ENCODE results near the gene NDUFA5. TPM values are rescaled to one million over a fixed set of nuclear protein-coding genes. Genes with fewer than 3 reads are reported as not detected.
"Not testable (repeated sequence)": the region's sequence is repeated elsewhere in the genome, so short reads cannot be mapped to it uniquely, and the experiment has no call there.

The NDUFA5 gene
- total RNA-seq, 4 donors from 2014 or later: 107 to 129 (median 124) TPM

- peak; percentile 30 to 51 for DNase-seq
- intact Hi-C loops (cut with DNase I); H3K4me1 ChIP-seq; H3K36me3 ChIP-seq; H3K27me3 ChIP-seq; H3K9me3 ChIP-seq: not testable (repeated sequence)
- 2 to 3% methylated on average over 17 to 23 of the region's 33 CpGs for WGBS, 2 donors
- TF ChIP-seq POLR2A (IDR thresholded peaks at IDR 0.05): peak in 1 of 2 donors; percentile 28
- Histone ChIP-seq H3K27ac (peak overlapping the region; percentile 11 to 88 (median 61)), H3K4me3 (replicated peaks in 1 of 3) (peak overlapping the region in 1 of 3 donors; percentile 31)
Observed at GRCh38 chr7:123532788-123533552, 24.6 kb downstream of the NDUFA5 start.

DNA sequence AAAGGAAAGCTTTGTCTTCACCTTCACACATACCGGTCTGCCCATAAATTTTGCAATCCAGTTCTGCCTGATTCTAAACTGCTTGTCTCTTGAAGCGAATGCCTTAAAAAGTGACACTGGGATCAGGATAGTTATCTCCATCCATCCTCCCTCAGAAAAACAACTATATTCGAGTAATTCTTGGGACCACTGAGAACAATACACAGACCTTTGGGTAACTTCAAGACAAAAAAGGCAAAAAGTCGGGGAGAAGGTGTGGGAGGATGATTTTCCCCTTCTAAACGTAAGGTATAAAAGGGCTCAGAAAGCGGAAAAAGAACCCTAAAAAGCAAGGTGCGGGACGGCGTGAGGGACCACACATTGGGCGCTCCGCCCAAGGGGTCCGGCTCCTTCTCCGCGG is 25.3 kb downstream of the NDUFA5 start:
- DNase-seq; H3K4me1 ChIP-seq; H3K27me3 ChIP-seq; intact Hi-C loops (cut with DNase I); H3K36me3 ChIP-seq; H3K9me3 ChIP-seq: not testable (repeated sequence)
- peak overlapping the region in 2 of 3 donors; percentile 51 to 88 for H3K27ac ChIP-seq
- WGBS, 2 donors: 17 to 20% methylated on average over 6 of the region's 14 CpGs
- H3K4me3 ChIP-seq (replicated peaks in 1 of 3): peak overlapping the region in 1 of 3 donors; percentile 31

DNA sequence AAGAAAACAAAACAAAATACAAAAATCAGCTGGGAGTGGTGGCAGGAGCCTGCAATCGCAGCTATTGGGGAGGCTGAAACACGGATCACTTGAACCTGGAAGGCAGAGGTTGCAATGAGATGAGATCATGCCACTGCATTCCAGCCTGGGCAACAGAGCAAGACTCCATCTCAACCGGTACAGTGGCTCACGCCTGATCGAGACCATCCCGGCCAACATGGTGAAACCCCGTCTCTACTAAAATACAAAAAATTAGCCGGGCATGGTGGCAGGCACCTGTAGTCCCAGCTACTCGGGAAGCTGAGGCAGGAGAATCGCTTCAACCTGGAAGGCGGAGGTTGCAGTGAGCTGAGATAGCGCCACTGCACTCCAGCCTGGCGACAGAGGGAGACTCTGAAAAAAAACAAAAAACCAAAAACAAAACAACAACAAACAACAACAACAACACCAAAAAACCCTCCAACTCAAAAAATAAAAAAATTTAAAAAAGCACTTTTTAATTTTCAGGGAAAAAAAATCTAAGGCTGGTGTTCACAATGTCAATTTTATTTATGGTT is 27.5 kb downstream of the NDUFA5 start:
- H3K36me3 ChIP-seq; H3K4me3 ChIP-seq (replicated peaks in 1 of 3); H3K27me3 ChIP-seq; H3K27ac ChIP-seq; DNase-seq; H3K9me3 ChIP-seq; intact Hi-C loops (cut with DNase I); H3K4me1 ChIP-seq: not testable (repeated sequence)
- 94 to 95% methylated on average over 13 of the region's 13 CpGs for WGBS, 2 donors

GRCh38 chr7:123528265-123528664 is 29.4 kb downstream of the NDUFA5 start:
- no peaks in the 10 kb centered on the region for H3K36me3 ChIP-seq
- intact Hi-C loops (cut with DNase I): no loop called here
- H3K27me3 ChIP-seq: no peaks in the 10 kb centered on the region
- no peaks in the 10 kb centered on the region for H3K9me3 ChIP-seq
- H3K4me3 ChIP-seq (replicated peaks in 1 of 3): no peak overlapping the region
- no peak overlapping the region for H3K27ac ChIP-seq
- no peak for TF ChIP-seq POLR2A (IDR thresholded peaks at IDR 0.05)
- TF ChIP-seq, protein P1, sequence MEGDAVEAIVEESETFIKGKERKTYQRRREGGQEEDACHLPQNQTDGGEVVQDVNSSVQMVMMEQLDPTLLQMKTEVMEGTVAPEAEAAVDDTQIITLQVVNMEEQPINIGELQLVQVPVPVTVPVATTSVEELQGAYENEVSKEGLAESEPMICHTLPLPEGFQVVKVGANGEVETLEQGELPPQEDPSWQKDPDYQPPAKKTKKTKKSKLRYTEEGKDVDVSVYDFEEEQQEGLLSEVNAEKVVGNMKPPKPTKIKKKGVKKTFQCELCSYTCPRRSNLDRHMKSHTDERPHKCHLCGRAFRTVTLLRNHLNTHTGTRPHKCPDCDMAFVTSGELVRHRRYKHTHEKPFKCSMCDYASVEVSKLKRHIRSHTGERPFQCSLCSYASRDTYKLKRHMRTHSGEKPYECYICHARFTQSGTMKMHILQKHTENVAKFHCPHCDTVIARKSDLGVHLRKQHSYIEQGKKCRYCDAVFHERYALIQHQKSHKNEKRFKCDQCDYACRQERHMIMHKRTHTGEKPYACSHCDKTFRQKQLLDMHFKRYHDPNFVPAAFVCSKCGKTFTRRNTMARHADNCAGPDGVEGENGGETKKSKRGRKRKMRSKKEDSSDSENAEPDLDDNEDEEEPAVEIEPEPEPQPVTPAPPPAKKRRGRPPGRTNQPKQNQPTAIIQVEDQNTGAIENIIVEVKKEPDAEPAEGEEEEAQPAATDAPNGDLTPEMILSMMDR (IDR thresholded peaks at IDR 0.05): no peak
- DNase-seq: no peak
- 97 to 98% methylated on average over 5 of the region's 5 CpGs for WGBS, 2 donors
- no peaks in the 10 kb centered on the region for H3K4me1 ChIP-seq

DNA sequence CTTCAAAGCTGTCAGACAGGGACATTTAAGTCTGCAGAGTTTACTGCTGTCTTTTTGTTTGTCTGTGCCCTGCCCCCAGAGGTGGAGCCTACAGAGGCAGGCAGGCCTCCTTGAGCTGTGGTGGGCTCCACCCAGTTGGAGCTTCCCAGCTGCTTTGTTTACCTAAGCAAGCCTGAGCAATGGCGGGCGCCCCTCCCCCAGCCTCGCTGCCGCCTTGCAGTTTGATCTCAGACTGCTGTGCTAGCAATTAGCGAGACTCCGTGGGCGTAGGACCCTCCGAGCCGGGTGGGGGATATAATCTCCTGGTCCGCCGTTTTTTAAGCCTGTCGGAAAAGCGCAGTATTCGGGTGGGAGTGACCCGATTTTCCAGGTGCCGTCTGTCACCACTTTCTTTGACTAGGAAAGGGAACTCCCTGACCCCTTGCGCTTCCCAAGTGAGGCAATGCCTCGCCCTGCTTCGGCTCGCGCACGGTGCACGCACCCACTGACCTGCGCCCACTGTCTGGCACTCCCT is 29.8 kb downstream of the NDUFA5 start:
- H3K36me3 ChIP-seq; H3K4me1 ChIP-seq; H3K9me3 ChIP-seq; H3K27me3 ChIP-seq; H3K4me3 ChIP-seq (replicated peaks in 1 of 3); intact Hi-C loops (cut with DNase I); DNase-seq; H3K27ac ChIP-seq: not testable (repeated sequence)
- 93 to 100% methylated on average over 21 to 24 of the region's 24 CpGs for WGBS, 2 donors

GRCh38 chr7:123526533-123526932 is 31.1 kb downstream of the NDUFA5 start:
- H3K4me3 ChIP-seq (replicated peaks in 1 of 3); H3K36me3 ChIP-seq; H3K4me1 ChIP-seq; H3K9me3 ChIP-seq; intact Hi-C loops (cut with DNase I); H3K27ac ChIP-seq; H3K27me3 ChIP-seq; DNase-seq: not testable (repeated sequence)
- 94 to 98% methylated on average over 6 to 7 of the region's 7 CpGs for WGBS, 2 donors

DNA sequence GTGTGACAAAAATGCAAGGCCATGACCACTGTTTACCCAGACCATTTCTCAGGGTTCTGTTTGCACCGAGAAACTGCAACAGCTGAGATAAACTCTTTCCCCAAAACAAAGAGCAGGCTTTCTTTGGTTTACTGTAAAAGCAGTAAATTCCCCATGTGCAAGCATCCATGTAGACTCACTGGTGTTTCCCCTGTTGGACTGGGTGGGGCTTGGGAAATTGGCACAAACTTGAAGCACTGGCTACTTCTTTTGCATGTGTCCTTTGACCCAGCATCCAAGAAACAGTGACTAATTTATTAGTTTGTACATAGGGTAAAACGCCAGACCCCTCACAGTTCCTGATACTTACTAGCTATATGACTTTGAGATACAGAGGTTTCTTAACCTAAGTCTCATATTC is 35.6 kb downstream of the NDUFA5 start:
- 34 to 37% methylated on average over 2 of the region's 2 CpGs for WGBS, 2 donors
- H3K4me1 ChIP-seq: peaks cover 13 to 14% of the 10 kb centered on the region in 2 donors
- H3K27ac ChIP-seq: peak overlapping the region; percentile 59 to 88 (median 65)
- no peaks in the 10 kb centered on the region for H3K9me3 ChIP-seq
- H3K4me3 ChIP-seq (replicated peaks in 1 of 3): no peak overlapping the region
- TF ChIP-seq POLR2A (IDR thresholded peaks at IDR 0.05): no peak
- TF ChIP-seq, protein P1 (IDR thresholded peaks at IDR 0.05): no peak
- intact Hi-C loops (cut with DNase I): no loop called here
- no peaks in the 10 kb centered on the region for H3K27me3 ChIP-seq
- H3K36me3 ChIP-seq: no peaks in the 10 kb centered on the region
- DNase-seq: peak; percentile 75 to 87

All from thyroid gland (tissue), 4 donors.